HG02623 (cell line): Measurements from ENCODE around the gene EPB41L5.

Experiments used
- ATAC-seq: cut with Tn5 transposase; IDR thresholded peaks from one replicate; pipeline ENCODE4 v1.9.1; 2021; ENCODE audit warnings: moderate library complexity; ENCODE audit not compliant: unreplicated experiment

EPB41L5 gene

DNA sequence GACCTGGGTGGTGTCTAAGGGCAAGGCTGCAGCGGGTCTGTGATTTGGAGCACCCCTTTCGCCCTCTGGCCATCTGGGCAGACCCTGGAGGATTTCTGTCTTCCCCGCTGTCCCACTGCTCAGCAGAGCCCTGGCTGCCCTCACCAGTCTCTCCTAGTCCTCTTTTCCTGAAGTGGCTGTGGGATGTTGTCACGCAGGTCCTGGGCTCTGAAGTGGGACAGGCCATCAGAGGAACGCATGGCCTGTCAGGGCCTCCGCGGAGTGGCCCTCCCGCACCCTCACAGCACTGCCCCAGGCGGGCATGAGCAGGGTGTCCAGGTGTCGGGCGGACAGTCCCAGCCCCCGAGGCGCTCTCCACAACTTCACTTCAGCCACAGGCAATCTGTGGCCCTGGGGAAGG, 211.4 kb downstream of the EPB41L5 start:
- no peak for ATAC-seq

DNA sequence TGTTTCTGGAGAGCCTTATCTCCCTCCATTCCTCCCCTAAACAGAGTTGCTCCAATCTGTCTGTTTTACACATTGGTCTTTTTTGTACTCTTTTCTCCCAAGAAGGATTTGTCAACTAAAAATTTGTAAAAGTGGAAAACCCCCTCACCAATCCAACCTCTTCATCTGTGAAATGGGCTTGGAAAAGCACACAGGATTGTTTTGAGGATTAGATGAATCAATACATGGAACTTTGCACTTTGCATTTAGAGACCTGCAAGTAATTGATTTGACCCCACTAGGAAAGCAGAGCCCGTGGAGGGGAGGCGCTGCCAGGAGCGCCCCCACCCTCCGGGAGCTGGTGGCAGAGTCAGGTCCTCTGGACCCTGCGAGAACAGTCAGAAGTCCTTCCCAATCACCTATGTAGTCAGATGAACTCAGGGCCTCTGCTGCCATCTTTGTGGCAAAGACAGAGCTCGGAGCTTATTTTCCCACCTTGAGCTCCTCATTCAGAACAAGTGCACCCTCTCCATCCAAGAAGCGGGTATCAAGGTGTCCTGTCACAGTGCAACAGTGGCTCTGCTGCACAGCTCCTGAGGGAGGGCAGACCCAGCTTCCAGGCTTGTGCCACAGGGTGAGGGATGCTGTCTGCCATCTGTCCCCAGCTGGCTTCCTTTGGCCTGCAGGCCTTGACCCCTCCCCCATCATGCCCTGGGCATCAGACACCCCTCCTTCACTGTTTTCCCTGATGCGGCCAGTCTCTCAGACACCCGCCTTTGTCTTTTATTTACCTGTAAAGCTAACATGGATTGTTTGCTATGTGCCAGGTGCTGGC, 212.1 kb downstream of the EPB41L5 start:
- ATAC-seq: no peak

DNA sequence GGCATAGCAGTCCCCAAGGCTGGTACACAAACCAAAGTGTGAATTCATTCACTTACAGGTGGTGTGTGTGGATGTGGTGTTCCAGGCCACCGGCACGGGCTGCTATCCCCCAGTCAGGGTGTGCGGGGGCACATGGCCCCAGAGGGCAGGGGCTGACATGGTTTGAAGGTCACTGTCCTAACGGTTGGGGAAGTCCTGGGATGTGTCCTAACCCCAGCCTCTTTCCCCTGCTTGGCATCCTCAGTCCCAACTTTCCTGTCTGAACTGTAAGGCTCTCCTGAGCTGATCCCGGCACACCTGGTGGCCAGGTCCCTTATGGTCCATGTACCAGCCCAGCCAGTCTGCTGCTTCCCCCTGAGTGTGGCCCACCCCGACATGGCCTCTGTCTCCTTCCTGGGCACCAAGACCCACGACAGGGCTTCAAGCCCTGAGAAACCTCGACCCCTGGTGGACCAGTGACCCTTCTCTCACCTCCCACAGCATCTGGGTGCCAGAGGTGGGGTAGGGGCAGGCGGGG, 212.7 kb downstream of the EPB41L5 start:
- ATAC-seq: no peak

DNA sequence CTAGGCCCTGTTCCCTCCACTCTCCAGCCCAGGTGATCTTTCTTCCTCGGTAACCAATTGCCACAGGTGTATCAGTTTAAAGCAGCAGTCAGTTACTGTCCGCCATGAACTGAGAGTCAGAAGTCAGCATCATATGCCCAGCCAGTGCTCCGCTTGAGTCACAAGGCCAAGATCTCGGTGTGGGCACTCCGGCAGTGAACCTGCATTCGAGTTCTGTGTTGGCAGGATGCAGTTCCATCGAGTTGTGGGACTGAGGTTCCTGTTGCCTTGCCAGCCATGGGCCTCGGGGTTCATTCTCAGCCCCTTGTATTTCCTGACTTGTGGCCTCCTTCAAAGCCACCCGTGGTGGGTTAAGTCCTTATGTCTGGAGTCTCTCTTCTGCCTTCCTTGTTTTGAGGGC, 213.4 kb downstream of the EPB41L5 start:
- ATAC-seq: no peak

DNA sequence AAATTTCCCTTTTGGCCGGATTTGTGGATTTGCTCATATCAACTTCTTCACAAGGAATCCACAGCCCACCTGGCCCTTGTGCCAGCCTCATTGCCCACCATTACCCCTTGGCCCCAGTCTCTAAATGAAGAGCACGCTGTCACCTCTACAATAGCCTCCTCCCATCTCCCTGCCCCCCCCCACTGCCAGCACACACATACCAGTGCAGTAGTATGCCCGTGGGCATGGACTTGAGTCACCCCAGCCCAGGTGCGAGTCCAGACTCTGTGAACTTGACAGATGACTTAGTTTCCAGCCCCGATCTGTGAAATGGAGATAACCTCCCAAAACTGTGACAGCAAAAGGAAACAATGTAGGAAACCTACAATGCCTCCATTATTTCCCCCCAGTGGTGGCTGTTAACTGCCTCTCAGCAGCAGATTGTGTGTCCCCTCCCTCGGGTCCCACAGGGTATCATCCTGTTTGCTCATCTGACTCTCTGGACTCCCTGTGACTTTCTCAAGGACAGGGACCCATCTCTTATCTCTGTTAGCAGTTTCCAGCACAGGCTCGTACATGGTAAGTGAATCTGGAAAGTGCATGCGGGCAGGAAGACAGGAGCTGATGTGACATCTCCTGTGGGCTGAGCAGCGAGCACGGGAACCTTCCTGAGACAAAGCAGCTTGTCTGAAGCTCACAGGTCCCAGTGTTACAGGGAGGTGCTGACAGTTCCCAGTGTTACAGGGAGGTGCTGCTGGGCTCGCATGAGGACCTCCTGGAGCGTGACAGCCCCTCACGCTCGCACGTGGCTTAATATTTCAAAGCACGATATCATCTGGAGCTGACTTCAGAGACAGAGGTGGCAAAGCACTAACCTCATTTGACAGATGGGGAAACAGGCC, 214.5 kb downstream of the EPB41L5 start:
- ATAC-seq: no peak

DNA sequence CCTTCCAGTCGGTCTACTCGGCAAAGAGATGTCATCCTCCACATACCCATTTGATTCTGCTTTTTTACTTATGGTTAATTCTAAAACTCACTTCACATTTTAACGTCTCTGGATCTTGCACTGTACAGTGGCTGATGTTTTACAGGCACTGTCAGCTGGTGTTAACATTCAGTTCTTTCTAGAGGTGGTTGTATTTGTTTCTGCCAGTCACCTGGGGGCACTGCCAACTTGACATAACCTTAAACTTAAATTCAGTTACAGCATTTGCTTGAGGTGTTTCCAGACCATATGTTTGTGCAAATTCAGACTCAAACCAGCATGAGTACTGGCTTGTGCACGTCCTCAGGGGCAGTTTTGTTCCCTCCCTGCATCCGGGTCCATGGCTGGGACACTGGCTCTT, 215.6 kb downstream of the EPB41L5 start:
- no peak for ATAC-seq
